ENCODE data around the gene FOLR2. TPM values are rescaled to one million over a fixed set of nuclear protein-coding genes. Genes with fewer than 3 reads are reported as not detected.

FOLR2 gene
- total and polyA plus RNA-seq, 4 donors, result 9.4 to 31.5 (median 16.7) TPM

DNA sequence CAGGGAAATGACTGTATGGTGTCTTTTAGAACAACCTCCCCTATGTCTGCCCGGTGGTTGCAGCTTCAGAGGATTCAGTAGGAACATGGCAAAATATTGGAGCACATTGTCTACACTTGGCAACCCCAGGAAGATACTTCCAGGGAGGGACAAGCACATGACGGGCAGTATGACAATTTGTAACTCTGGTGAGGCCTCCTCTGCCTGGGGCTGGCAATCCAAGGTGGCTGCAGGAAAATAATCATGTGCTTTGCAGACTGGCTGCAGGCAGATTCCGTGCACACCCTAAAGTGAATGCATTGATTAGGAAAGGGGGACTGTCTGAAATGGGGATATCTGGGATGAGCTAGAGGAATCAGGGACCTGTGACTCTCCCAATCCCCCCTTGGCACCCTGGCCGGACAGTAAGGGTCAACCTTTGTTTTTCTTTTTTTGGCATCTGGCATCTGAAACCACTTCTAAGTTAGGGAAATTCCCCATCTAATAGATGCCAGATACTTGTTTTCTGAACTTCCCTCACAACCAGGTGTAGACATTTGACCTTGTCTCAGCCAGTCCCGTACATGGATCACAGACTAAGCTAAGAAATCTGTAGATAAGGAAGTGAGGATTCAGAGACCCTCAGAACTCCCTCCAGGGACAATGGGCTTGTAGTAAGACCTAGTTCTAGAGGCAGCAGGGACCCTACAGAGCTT, 37.9 kb downstream of the FOLR2 start:
- TF ChIP-seq YY1 (IDR thresholded peaks at IDR 0.05) (no peak), RAD21 (IDR thresholded peaks at IDR 0.05) (no peak), FOXA2 (IDR thresholded peaks at IDR 0.05) (no peak), FOXA1 (IDR thresholded peaks at IDR 0.05) (no peak), NR2F2 (IDR thresholded peaks at IDR 0.05) (no peak), HNF4G (IDR thresholded peaks at IDR 0.05) (no peak), RXRA (IDR thresholded peaks at IDR 0.05) (no peak), SP1 (IDR thresholded peaks at IDR 0.05) (no peak), TAF1 (conservative IDR thresholded peaks at IDR 0.05) (no peak), HNF4A (conservative IDR thresholded peaks at IDR 0.05) (no peak), GABPA (IDR thresholded peaks at IDR 0.05 in 1 of 2, conservative IDR thresholded peaks at IDR 0.05 in 1 of 2) (no peak), EGR1 (IDR thresholded peaks at IDR 0.05; ENCODE audit: low read depth in 2 of 2) (no peak), JUND (IDR thresholded peaks at IDR 0.05) (no peak)
- TF ChIP-seq, protein P1, sequence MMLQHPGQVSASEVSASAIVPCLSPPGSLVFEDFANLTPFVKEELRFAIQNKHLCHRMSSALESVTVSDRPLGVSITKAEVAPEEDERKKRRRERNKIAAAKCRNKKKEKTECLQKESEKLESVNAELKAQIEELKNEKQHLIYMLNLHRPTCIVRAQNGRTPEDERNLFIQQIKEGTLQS (IDR thresholded peaks at IDR 0.05), result no peak
- TF ChIP-seq, protein P2, sequence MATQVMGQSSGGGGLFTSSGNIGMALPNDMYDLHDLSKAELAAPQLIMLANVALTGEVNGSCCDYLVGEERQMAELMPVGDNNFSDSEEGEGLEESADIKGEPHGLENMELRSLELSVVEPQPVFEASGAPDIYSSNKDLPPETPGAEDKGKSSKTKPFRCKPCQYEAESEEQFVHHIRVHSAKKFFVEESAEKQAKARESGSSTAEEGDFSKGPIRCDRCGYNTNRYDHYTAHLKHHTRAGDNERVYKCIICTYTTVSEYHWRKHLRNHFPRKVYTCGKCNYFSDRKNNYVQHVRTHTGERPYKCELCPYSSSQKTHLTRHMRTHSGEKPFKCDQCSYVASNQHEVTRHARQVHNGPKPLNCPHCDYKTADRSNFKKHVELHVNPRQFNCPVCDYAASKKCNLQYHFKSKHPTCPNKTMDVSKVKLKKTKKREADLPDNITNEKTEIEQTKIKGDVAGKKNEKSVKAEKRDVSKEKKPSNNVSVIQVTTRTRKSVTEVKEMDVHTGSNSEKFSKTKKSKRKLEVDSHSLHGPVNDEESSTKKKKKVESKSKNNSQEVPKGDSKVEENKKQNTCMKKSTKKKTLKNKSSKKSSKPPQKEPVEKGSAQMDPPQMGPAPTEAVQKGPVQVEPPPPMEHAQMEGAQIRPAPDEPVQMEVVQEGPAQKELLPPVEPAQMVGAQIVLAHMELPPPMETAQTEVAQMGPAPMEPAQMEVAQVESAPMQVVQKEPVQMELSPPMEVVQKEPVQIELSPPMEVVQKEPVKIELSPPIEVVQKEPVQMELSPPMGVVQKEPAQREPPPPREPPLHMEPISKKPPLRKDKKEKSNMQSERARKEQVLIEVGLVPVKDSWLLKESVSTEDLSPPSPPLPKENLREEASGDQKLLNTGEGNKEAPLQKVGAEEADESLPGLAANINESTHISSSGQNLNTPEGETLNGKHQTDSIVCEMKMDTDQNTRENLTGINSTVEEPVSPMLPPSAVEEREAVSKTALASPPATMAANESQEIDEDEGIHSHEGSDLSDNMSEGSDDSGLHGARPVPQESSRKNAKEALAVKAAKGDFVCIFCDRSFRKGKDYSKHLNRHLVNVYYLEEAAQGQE (IDR thresholded peaks at IDR 0.05), result no peak
- TF ChIP-seq, protein P3, sequence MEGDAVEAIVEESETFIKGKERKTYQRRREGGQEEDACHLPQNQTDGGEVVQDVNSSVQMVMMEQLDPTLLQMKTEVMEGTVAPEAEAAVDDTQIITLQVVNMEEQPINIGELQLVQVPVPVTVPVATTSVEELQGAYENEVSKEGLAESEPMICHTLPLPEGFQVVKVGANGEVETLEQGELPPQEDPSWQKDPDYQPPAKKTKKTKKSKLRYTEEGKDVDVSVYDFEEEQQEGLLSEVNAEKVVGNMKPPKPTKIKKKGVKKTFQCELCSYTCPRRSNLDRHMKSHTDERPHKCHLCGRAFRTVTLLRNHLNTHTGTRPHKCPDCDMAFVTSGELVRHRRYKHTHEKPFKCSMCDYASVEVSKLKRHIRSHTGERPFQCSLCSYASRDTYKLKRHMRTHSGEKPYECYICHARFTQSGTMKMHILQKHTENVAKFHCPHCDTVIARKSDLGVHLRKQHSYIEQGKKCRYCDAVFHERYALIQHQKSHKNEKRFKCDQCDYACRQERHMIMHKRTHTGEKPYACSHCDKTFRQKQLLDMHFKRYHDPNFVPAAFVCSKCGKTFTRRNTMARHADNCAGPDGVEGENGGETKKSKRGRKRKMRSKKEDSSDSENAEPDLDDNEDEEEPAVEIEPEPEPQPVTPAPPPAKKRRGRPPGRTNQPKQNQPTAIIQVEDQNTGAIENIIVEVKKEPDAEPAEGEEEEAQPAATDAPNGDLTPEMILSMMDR (IDR thresholded peaks at IDR 0.05; ENCODE audit: low read depth, low read length, missing input control), result no peak
- TF ChIP-seq, protein P4, sequence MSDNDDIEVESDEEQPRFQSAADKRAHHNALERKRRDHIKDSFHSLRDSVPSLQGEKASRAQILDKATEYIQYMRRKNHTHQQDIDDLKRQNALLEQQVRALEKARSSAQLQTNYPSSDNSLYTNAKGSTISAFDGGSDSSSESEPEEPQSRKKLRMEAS (IDR thresholded peaks at IDR 0.05), result no peak
- TF ChIP-seq, protein P5, sequence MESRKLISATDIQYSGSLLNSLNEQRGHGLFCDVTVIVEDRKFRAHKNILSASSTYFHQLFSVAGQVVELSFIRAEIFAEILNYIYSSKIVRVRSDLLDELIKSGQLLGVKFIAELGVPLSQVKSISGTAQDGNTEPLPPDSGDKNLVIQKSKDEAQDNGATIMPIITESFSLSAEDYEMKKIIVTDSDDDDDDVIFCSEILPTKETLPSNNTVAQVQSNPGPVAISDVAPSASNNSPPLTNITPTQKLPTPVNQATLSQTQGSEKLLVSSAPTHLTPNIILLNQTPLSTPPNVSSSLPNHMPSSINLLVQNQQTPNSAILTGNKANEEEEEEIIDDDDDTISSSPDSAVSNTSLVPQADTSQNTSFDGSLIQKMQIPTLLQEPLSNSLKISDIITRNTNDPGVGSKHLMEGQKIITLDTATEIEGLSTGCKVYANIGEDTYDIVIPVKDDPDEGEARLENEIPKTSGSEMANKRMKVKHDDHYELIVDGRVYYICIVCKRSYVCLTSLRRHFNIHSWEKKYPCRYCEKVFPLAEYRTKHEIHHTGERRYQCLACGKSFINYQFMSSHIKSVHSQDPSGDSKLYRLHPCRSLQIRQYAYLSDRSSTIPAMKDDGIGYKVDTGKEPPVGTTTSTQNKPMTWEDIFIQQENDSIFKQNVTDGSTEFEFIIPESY (IDR thresholded peaks at IDR 0.05), result no peak
- no peak for DNase-seq (ENCODE audit: low spot score)
- 88% methylated on average over 5 of the region's 5 CpGs for WGBS

More for the DNA sequence above, 37.9 kb downstream of the FOLR2 start:
- H3K36me3 ChIP-seq (ENCODE audit: control insufficient read depth in 4 of 4, insufficient read depth in 3 of 4, low read depth in 1 of 4, low read length in 3 of 4), result no peaks in the 10 kb centered on the region
- H3K4me1 ChIP-seq (ENCODE audit: control insufficient read depth in 4 of 4, insufficient read depth in 4 of 4, low read length in 3 of 4), result no peaks in the 10 kb centered on the region
- no peak overlapping the region for H3K4me3 ChIP-seq (ENCODE audit: low read depth in 1 of 3, low read length in 3 of 3)
- H3K9me3 ChIP-seq (ENCODE audit: control insufficient read depth in 4 of 4, low read length in 3 of 4), result no peaks in the 10 kb centered on the region
- peaks cover 0 to 10% (median 0%) of the 10 kb centered on the region in 4 donors for H3K27me3 ChIP-seq (ENCODE audit: control insufficient read depth in 4 of 4, insufficient read depth in 4 of 4, low read length in 3 of 4)
- no peak overlapping the region for H3K27ac ChIP-seq (ENCODE audit: low read depth in 1 of 2, low read length in 2 of 2)
- no peak overlapping the region for H3K9ac ChIP-seq (ENCODE audit: low read depth in 1 of 2, low read length in 2 of 2)
